ENCODE measurements around the gene KAT2A.

- TF ChIP-seq EP300 (IDR thresholded peaks at IDR 0.05) (no peak), POLR2A (IDR thresholded peaks at IDR 0.05) (no peak)
- TF ChIP-seq, protein P1, sequence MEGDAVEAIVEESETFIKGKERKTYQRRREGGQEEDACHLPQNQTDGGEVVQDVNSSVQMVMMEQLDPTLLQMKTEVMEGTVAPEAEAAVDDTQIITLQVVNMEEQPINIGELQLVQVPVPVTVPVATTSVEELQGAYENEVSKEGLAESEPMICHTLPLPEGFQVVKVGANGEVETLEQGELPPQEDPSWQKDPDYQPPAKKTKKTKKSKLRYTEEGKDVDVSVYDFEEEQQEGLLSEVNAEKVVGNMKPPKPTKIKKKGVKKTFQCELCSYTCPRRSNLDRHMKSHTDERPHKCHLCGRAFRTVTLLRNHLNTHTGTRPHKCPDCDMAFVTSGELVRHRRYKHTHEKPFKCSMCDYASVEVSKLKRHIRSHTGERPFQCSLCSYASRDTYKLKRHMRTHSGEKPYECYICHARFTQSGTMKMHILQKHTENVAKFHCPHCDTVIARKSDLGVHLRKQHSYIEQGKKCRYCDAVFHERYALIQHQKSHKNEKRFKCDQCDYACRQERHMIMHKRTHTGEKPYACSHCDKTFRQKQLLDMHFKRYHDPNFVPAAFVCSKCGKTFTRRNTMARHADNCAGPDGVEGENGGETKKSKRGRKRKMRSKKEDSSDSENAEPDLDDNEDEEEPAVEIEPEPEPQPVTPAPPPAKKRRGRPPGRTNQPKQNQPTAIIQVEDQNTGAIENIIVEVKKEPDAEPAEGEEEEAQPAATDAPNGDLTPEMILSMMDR (IDR thresholded peaks at IDR 0.05), result no peak
These were observed 16.9 kb downstream of the KAT2A start for GRCh38 chr17:42104264-42104663.
